Right cardiac atrium (tissue), 5 donors: ENCODE results near the gene PACRG. TPM values are rescaled to one million over a fixed set of nuclear protein-coding genes. Genes with fewer than 3 reads are reported as not detected.

Source experiments
- ATAC-seq, 2 donors: fragments of 200-7000 bp; cut with Tn5 transposase; one replicate each; pipeline versions ENCODE4 v1.8.0 to v1.9.1; 2020; ENCODE audit warnings: moderate library complexity in 2 of 2, mild to moderate bottlenecking in 1 of 2
- DNase-seq, 3 donors: peaks; one replicate each; pipeline ENCODE4 v3.0.0-alpha.2; 2020
- H3K27ac ChIP-seq: one replicate; pipeline ENCODE4 v1.5.1; 2013; ENCODE audit warnings: mild to moderate bottlenecking, low read length, control low read depth, moderate library complexity
- H3K27me3 ChIP-seq: one replicate; pipeline ENCODE4 v1.6.1; 2013; ENCODE audit not compliant: control insufficient read depth, insufficient read depth
- H3K4me1 ChIP-seq: one replicate; pipeline ENCODE4 v1.6.1; 2013; ENCODE audit warnings: low read length; ENCODE audit not compliant: control insufficient read depth, insufficient read depth
- H3K4me3 ChIP-seq: one replicate; pipeline ENCODE4 v1.5.1; 2013; ENCODE audit warnings: low read length, control low read depth
- H3K9me3 ChIP-seq: one replicate; pipeline ENCODE4 v1.6.1; 2013; ENCODE audit warnings: low read length; ENCODE audit not compliant: control insufficient read depth
- WGBS: extraction: QIAGEN DNeasy Blood & Tissue Kit; methylation state at CpG from one replicate; pipeline ENCODE4 v1.1.7; 2013; 5-methylcytosine and 5-hydroxymethylcytosine counted together
- intact Hi-C, 4 donors: fragments of 100-400 bp; cut with DNase I; formaldehyde crosslinking; loops; one replicate each; pipeline versions ENCODE4 v1.11.0 to v1.14.0; 2022 to 2023
- polyA plus RNA-seq: library from polyadenylated mRNA; stranded (reverse); fragments of 200-250 nt; gene quantifications from one replicate; pipeline ENCODE4 v1.2.3, GENCODE V29; 2013
- total RNA-seq, 4 donors: library from RNA; stranded (reverse); fragmentation: NEBNext Ultra II Directional; extraction: Animal tissue kit (Norgen Biotek cat#: 25700); gene quantifications; one replicate each; pipeline ENCODE4 v1.2.1, GENCODE V29; 2021
- donor health status: healthy with polysubstance abuse.
- donor health status: DM: no; HTN: yes; CAD: no.
- donor health status: DM: no; HTN: no; CAD: no.
- donor health status: DM: no; HTN: yes; CAD: no; lungs with severe emphysema.
- donor health status: DM: yes; HTN: yes; CAD: no.

The PACRG gene
- total and polyA plus RNA-seq, 5 donors = 3.9 to 9.4 (median 4.9) TPM

DNA sequence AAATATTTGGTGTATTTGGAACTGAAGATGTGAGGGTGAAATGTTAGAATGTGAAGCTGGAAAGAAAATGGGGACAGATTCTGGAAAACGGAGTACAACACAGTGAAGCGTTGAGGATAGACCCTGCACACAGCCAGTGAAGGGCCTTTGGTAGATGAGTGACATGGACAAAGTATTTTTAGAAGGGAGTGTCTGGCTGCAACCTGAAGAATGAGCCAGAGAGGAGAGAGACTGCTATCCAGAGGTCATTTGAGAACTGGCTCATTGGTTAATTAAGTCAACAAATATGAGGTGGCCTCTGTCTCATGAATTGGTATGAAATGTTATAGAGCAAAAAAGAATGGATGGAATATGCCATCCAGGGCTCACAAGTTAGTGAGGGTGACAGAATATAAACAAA is 310.5 kb downstream of the PACRG start:
- H3K9me3 ChIP-seq = no peaks in the 10 kb centered on the region
- DNase-seq (no peak), ATAC-seq (peak; percentile 59 to 81)
- H3K4me1 ChIP-seq = no peaks in the 10 kb centered on the region
- no peaks in the 10 kb centered on the region for H3K27me3 ChIP-seq
- 80% methylated on average over 2 of the region's 2 CpGs for WGBS
- no peak overlapping the region for H3K27ac ChIP-seq
- no peak overlapping the region for H3K4me3 ChIP-seq
- intact Hi-C loops = no loop called here

DNA sequence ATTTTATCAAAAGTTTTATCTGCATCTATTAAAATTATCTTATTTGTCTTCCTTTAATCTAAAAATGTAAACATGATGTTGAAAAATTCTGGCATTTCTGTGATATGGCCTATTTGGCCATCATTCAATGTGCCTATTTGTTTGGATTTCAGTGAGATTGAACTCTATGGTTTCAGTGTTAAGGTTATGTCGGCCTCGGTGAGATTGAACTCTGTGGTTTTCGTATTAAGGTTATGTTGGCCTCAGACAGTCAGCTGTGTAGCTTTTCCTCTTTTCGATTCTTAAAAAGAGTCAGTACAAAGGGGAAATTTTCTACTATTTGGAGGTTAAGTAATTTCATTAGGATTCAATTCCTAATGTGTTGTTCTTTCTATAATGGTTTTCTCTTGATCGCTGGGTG is 320.6 kb downstream of the PACRG start:
- intact Hi-C loops = no loop called here
- 87% methylated on average over 5 of the region's 5 CpGs for WGBS
- H3K9me3 ChIP-seq = no peaks in the 10 kb centered on the region

DNA sequence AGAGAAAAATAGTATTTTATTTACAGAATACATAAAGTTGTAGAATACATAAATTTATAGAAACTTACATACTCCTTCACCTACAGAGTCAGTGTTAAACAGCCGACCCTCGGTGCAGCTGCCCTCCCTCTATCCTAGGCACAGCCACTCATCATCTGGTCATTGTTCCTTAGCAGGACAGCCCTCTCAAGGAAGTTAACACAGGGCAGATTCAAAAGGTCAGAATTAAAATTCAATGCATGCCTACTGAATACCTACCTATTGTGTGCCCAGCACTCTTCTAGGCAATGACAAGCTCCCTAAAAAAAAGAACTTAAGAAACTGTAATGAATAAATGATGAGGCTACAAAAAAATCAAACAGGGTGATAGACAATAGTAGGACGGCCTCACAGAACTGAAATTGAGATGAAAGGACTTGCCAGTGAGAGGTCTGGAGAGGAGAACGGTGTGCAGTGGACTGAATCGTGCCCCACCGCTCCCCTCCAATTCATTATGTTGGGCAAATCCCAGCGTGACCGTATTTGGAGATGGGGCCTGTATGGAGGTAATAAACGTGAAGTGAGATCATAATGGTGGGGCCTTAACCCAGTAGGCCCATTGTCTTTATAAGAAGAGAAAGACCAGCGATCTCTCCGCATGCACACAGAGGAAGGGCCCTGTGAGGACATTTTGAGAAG is 326.0 kb downstream of the PACRG start:
- no peaks in the 10 kb centered on the region for H3K27me3 ChIP-seq
- H3K4me1 ChIP-seq = no peaks in the 10 kb centered on the region
- no peak overlapping the region for H3K27ac ChIP-seq
- ATAC-seq (no peak), DNase-seq (no peak)
- H3K9me3 ChIP-seq = no peaks in the 10 kb centered on the region
- no peak overlapping the region for H3K4me3 ChIP-seq
- intact Hi-C loops = no loop called here
- 96% methylated on average over 11 of the region's 11 CpGs for WGBS

More for the DNA sequence above, 320.6 kb downstream of the PACRG start:
- no peak overlapping the region for H3K4me3 ChIP-seq
- ATAC-seq (no peak), DNase-seq (no peak)
- H3K27me3 ChIP-seq = no peaks in the 10 kb centered on the region
- H3K4me1 ChIP-seq = no peaks in the 10 kb centered on the region
- H3K27ac ChIP-seq = no peak overlapping the region

DNA sequence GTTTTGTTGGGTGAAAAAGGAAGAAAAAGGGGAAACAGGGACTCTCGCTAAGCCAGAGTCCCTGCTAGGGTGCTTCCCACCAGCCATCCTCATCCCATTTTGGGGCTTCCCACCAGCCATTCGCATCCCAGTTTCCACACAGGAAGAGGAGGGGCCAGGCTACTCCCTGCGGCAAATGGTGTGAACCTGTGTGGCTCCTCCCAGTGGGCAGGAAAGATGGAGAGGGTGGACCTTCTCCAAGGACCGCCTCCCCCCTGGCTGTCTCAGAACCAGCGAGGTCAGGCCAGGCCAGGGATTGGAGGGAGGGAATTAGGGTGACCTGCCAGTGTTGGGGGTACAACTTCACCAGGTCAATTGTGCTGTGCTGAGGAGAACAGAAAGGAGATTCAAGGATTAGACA is 326.9 kb downstream of the PACRG start:
- DNase-seq (no peak), ATAC-seq (no peak)
- Histone ChIP-seq H3K27me3 (no peaks in the 10 kb centered on the region), H3K27ac (no peak overlapping the region), H3K4me1 (no peaks in the 10 kb centered on the region), H3K4me3 (no peak overlapping the region), H3K9me3 (no peaks in the 10 kb centered on the region)
- WGBS = 94% methylated on average over 5 of the region's 5 CpGs
- intact Hi-C loops = no loop called here

DNA sequence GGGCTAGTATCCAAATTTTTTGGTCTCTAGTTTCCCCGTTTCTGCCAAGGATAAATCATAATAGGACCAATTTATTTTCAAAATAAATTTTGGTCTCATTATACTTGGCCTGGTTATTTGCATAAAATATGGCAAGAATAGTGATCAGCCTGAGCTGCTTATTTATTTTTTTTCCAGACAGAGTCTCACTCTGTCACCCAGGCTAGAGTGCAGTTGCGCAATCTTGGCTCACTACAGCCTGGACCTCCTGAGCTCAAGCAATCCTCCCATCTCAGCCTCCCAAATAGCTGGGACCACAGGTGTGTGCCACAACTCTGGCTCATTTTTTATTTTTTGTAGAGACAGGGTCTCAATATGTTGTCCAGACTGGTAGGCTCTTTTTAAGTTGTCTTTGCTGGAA is 329.5 kb downstream of the PACRG start:
- Histone ChIP-seq H3K9me3 (no peaks in the 10 kb centered on the region), H3K27me3 (no peaks in the 10 kb centered on the region), H3K27ac (no peak overlapping the region), H3K4me3 (no peak overlapping the region), H3K4me1 (no peaks in the 10 kb centered on the region)
- ATAC-seq (no peak), DNase-seq (no peak)
- intact Hi-C loops = no loop called here
- WGBS = 89% methylated on average over 2 of the region's 2 CpGs

DNA sequence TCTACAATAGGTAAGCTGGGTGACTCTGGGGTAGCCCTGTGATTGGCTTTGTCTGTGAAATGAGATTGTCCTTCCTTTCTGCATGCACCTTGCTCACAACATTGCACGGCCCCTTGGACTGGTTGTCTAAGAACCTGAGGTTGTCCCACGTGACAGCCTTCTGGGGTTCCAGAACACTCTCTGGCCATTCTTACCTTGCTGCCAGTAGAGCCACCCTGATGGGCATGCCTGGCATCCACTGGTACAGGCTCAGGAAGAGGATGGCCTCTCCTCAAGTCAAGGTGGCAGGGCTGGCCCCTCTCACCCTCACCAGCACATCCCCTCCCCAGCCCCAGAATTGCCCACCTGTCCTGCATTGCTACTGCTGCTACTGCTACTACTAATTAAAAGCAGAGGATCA is 335.0 kb downstream of the PACRG start:
- intact Hi-C loops = no loop called here
- no peak for DNase-seq
- 90% methylated on average over 2 of the region's 2 CpGs for WGBS

DNA sequence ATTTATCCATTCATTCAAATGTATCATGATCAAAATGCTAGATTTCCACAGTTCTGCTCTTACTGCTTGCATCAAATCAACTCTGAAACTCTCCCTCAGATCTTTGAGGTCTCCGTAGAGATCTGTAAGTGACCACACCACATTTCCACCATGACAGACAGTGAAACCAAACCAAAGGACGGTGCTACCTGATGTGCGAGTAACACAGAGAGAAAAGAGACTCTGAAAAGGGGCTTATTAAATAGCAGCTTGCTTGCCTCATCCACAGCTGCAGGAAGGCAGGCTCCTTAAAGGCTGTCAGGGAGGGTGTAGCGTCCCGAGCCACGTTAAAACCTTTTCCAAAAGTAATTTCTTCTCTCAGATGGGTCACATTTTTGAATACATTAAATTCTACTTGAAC is 335.8 kb downstream of the PACRG start:
- H3K4me3 ChIP-seq = no peak overlapping the region
- WGBS = 78% methylated on average over 6 of the region's 6 CpGs
- no peaks in the 10 kb centered on the region for H3K27me3 ChIP-seq
- intact Hi-C loops = no loop called here
- H3K4me1 ChIP-seq = no peaks in the 10 kb centered on the region
- H3K9me3 ChIP-seq = no peaks in the 10 kb centered on the region
- DNase-seq = no peak
- ATAC-seq = no peak
- H3K27ac ChIP-seq = no peak overlapping the region

More for the DNA sequence above, 335.0 kb downstream of the PACRG start:
- H3K4me3 ChIP-seq = no peak overlapping the region
- ATAC-seq = no peak
- no peaks in the 10 kb centered on the region for H3K27me3 ChIP-seq
- H3K4me1 ChIP-seq = no peaks in the 10 kb centered on the region
- no peaks in the 10 kb centered on the region for H3K9me3 ChIP-seq
- no peak overlapping the region for H3K27ac ChIP-seq

DNA sequence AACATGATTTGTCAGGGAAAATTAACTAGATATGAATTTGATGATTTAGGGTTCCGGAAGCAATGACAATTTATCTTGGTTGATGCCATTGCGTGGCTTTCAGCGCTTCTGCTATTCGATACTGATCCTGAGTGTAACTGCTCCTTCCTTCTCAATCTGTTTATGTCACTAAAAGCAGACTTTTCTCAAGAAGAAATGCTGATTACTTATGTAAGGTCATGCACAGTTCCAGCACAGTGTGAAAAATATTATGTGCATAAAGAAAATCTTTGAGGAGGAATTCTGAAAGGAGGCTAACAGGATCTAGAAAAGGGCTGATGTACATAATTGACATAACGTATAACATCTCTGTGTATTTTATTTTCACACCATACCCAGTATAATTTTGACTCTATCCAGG is 336.6 kb downstream of the PACRG start:
- Histone ChIP-seq H3K9me3 (no peaks in the 10 kb centered on the region), H3K27ac (no peak overlapping the region), H3K27me3 (no peaks in the 10 kb centered on the region), H3K4me3 (no peak overlapping the region), H3K4me1 (no peaks in the 10 kb centered on the region)
- intact Hi-C loops = no loop called here
- no peak for DNase-seq
- 86% methylated on average over 5 of the region's 5 CpGs for WGBS
- no peak for ATAC-seq

DNA sequence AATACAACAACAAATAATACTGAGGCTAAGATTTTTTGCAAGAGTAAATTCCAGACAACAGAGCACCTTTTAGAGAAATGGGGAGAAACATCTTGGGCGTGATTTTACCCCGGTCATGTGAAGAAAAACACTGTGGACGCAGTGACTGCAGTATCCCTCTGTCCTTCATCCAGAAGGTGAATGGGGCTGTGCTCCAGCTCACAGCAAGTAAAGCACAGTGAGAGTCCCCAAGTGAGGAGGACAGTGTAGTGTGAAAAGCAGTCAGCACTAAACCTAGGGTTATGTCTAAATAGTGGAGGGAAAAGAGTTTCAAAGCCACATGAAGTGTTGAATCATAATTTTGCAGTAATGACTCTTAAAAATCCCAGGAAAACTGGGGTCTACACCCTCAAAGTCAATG is 338.4 kb downstream of the PACRG start:
- 88% methylated on average over 3 of the region's 3 CpGs for WGBS
- H3K4me3 ChIP-seq = no peak overlapping the region
- ATAC-seq = no peak
- no peaks in the 10 kb centered on the region for H3K27me3 ChIP-seq
- no peaks in the 10 kb centered on the region for H3K4me1 ChIP-seq
- H3K9me3 ChIP-seq = no peaks in the 10 kb centered on the region
- intact Hi-C loops = no loop called here
- DNase-seq = no peak
- no peak overlapping the region for H3K27ac ChIP-seq

DNA sequence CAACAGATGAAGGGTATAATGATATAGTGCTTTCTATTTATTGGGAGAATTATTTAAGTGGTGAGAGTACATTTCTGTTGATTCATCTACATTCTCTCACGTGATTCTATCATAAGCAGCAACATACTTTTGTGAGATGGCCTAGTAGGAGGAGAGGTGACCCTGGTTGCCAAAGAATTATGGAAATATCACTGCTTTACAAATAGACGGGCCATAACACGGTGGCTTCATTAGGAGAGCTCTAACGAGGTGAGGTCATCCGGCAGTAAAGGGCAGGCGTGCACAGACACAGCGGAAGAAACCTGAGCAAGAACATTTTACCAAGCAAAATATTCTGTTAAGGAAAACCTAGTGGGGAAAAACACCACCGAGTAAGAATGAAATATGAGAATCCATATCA is 349.4 kb downstream of the PACRG start:
- no peaks in the 10 kb centered on the region for H3K4me1 ChIP-seq
- H3K9me3 ChIP-seq = no peaks in the 10 kb centered on the region
- WGBS = 84% methylated on average over 8 of the region's 8 CpGs
- DNase-seq (no peak), ATAC-seq (no peak)
- no peak overlapping the region for H3K4me3 ChIP-seq
- intact Hi-C loops = no loop called here
- H3K27me3 ChIP-seq = no peaks in the 10 kb centered on the region
- H3K27ac ChIP-seq = no peak overlapping the region

DNA sequence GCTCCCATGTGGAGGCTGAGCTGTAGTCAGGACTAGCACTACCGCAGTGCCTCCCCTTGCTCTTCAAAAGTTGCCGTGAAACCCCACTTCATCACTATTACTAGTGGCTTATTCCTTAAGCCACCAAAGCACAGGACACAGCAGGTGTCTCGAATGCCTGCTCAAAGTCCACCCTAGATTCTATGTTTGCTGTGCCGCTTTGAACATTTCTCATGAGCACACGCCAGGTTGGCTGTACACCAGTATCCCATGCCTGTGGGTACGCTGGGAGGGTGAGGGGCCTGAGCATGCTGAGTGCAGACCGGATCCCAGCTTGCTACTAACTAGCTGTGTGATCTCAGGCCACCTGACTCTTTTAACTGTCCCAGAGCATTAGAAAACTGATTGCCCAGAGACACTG is 350.9 kb downstream of the PACRG start:
- 94% methylated on average over 7 of the region's 7 CpGs for WGBS
- DNase-seq (no peak), ATAC-seq (no peak)
- H3K27ac ChIP-seq = no peak overlapping the region
- H3K4me1 ChIP-seq = no peaks in the 10 kb centered on the region
- no peaks in the 10 kb centered on the region for H3K9me3 ChIP-seq
- intact Hi-C loops = no loop called here
- H3K27me3 ChIP-seq = no peaks in the 10 kb centered on the region
- H3K4me3 ChIP-seq = no peak overlapping the region

DNA sequence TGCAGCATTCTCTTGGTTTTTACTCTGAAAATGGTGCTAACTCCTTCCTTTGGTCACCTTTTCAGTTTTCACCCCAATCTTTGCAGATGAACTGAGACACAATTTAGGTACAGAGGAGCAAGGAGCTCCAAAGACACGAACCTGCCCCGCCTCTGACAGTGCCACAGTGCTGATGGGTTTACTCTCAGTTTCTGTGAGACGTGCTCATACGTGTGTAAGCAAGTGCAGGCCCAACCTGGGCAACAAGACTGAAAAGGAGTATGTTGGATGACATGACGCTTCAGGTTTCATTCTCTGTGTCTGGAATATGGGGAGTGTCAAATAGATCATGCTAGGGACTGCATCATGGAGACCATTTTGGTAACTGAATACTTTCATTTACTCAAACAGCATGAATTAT is 352.5 kb downstream of the PACRG start:
- H3K4me1 ChIP-seq = no peaks in the 10 kb centered on the region
- DNase-seq (no peak), ATAC-seq (no peak)
- 96% methylated on average over 5 of the region's 5 CpGs for WGBS
- no peak overlapping the region for H3K27ac ChIP-seq
- H3K27me3 ChIP-seq = no peaks in the 10 kb centered on the region
- no peaks in the 10 kb centered on the region for H3K9me3 ChIP-seq
- intact Hi-C loops = no loop called here
- H3K4me3 ChIP-seq = no peak overlapping the region
